Keratinocyte (primary cell): ENCODE data around the gene UCK2. TPM values are rescaled to one million over a fixed set of nuclear protein-coding genes. Genes with fewer than 3 reads are reported as not detected.

ENCODE experiments used
- DNase-seq: peaks from one replicate; pipeline ENCODE4 v3.0.0-alpha.2; 2011; ENCODE audit warnings: low read depth, missing footprints, low spot score
- FAIRE-seq: peaks from 2 replicates; lab custom pipeline; 2011; peaks lifted over from hg19 to GRCh38; lab: Jason Lieb, UNC
- H2AFZ ChIP-seq: 2 replicates; pipeline ENCODE4 v1.6.0; 2012; ENCODE audit warnings: low read length, control low read depth, inconsistent platforms; ENCODE audit not compliant: control insufficient read depth
- H3K27ac ChIP-seq: 2 replicates; pipeline ENCODE4 v1.5.1; 2011; ENCODE audit warnings: low read length; ENCODE audit not compliant: control insufficient read depth, insufficient read depth
- H3K27me3 ChIP-seq: 3 replicates; pipeline ENCODE4 v1.6.0; 2011; ENCODE audit warnings: low read length; ENCODE audit not compliant: control insufficient read depth, insufficient read depth; ENCODE audit errors: extremely low read depth
- H3K36me3 ChIP-seq, 2 experiments: 2 replicates in 1 of 2; 3 replicates in 1 of 2; pipeline ENCODE4 v1.5.1; 2011; ENCODE audit warnings: low read length in 2 of 2, mild to moderate bottlenecking in 1 of 2; ENCODE audit not compliant: control insufficient read depth in 2 of 2, insufficient read depth in 2 of 2; ENCODE audit errors: extremely low read depth in 1 of 2
- H3K4me1 ChIP-seq: 3 replicates; pipeline ENCODE4 v1.5.1; 2011; ENCODE audit warnings: low read length; ENCODE audit not compliant: control insufficient read depth, insufficient read depth; ENCODE audit errors: extremely low read depth
- H3K4me2 ChIP-seq: 3 replicates; pipeline ENCODE4 v1.6.0; 2011; ENCODE audit warnings: low read depth, low read length; ENCODE audit not compliant: control insufficient read depth, insufficient read depth; ENCODE audit errors: extremely low read depth
- H3K4me3 ChIP-seq, 3 experiments: fragments of 200-600 bp in 1 of 3; sonication (generic) in 1 of 3; 2 replicates in 2 of 3; 3 replicates in 1 of 3; pipeline ENCODE4 v1.5.1; 2011 to 2016; ENCODE audit warnings: low read length in 3 of 3, mild to moderate bottlenecking in 3 of 3, control low read depth in 2 of 3, inconsistent platforms in 1 of 3, low read depth in 1 of 3, mixed read lengths in 1 of 3, mixed run types in 1 of 3, moderate library complexity in 1 of 3; ENCODE audit not compliant: control insufficient read depth in 2 of 3, insufficient read depth in 2 of 3; ENCODE audit errors: extremely low read depth in 1 of 3
- H3K79me2 ChIP-seq: 2 replicates; pipeline ENCODE4 v1.6.0; 2012; ENCODE audit warnings: low read length; ENCODE audit not compliant: control insufficient read depth, insufficient read depth
- H3K9ac ChIP-seq: 3 replicates; pipeline ENCODE4 v1.6.0; 2011; ENCODE audit warnings: low read length; ENCODE audit not compliant: control insufficient read depth, insufficient read depth; ENCODE audit errors: extremely low read depth
- H3K9me1 ChIP-seq: 3 replicates; pipeline ENCODE4 v1.6.0; 2011; ENCODE audit warnings: low read length; ENCODE audit not compliant: control insufficient read depth, insufficient read depth; ENCODE audit errors: extremely low read depth
- H3K9me3 ChIP-seq: 2 replicates; pipeline ENCODE4 v1.5.1; 2012; ENCODE audit warnings: low read depth, low read length; ENCODE audit not compliant: control insufficient read depth
- H4K20me1 ChIP-seq: 3 replicates; pipeline ENCODE4 v1.6.0; 2011; ENCODE audit warnings: low read length; ENCODE audit not compliant: control insufficient read depth, insufficient read depth; ENCODE audit errors: extremely low read depth
- EZH2 ChIP-seq: IDR thresholded peaks from one replicate; pipeline ENCODE4 v1.6.1; 2012; ENCODE audit warnings: inconsistent platforms, mild to moderate bottlenecking, low read length, moderate library complexity
- dilution Hi-C: fragments of 300-500 bp; cut with MboI; formaldehyde crosslinking; loops from one replicate; pipeline ENCODE4 v1.7.0; 2020; ENCODE audit warnings: low sequenced_read_pairs; ENCODE audit not compliant: extremely low pct_ligation_motif_present
- polyA plus RNA-seq, 5 experiments: library from polyadenylated mRNA; depleted of rRNA in 3 of 5; stranded (reverse) in 3 of 5; stranded (forward) in 1 of 5; unstranded in 1 of 5; fragments of >200 nt; gene quantifications; 1 replicate in 1 of 5; 2 replicates in 3 of 5; 3 replicates in 1 of 5; pipeline versions ENCODE4 v1.2.1 to v1.2.3, GENCODE V29; 2011 to 2012; ENCODE audit warnings: missing spikeins in 2 of 5, low read depth in 1 of 5, low replicate concordance in 1 of 5
- TF ChIP-seq, protein P1 (sequence below), 3 experiments: IDR thresholded peaks in 1 of 3; conservative IDR thresholded peaks in 1 of 3; optimal IDR thresholded peaks in 1 of 3; 2 replicates in 2 of 3; 3 replicates in 1 of 3; pipeline versions ENCODE3 to v1.5.1; 2011; ENCODE audit warnings: low read length in 3 of 3, mild to moderate bottlenecking in 3 of 3, moderate library complexity in 2 of 3, control low read depth in 1 of 3, inconsistent platforms in 1 of 3; ENCODE audit not compliant: insufficient read depth in 2 of 3; ENCODE audit errors: extremely low read depth in 1 of 3

UCK2 gene
- polyA plus RNA-seq, 1 donor (not counting 4 experiments of a cell fraction or from before 2014, with no cell fraction given): 71.9 TPM

DNA sequence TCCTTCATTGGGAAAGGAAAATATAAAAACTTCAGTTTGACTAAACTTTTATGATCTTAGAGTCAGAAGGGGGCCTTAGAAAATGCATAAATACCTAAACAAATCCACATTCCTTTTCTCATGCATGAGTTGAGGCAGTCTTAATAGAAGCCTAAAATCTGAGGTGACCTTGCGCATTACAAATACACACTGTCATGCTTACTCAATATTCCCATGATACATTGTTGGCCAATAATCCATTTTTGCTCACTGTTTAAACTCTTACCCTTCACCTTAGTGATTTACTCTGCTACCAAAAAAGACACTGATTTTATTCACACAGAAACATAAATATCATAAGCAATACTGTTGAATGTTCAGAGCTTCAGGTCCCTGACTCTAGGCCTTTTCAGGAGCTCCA lies 39.7 kb upstream of the UCK2 start:
- H4K20me1 ChIP-seq: no peaks in the 10 kb centered on the region
- no peak overlapping the region for H3K4me2 ChIP-seq
- H3K27me3 ChIP-seq: no peaks in the 10 kb centered on the region
- DNase-seq (no peak), FAIRE-seq (no peak)
- H3K9me1 ChIP-seq: no peaks in the 10 kb centered on the region
- TF ChIP-seq, protein P1, sequence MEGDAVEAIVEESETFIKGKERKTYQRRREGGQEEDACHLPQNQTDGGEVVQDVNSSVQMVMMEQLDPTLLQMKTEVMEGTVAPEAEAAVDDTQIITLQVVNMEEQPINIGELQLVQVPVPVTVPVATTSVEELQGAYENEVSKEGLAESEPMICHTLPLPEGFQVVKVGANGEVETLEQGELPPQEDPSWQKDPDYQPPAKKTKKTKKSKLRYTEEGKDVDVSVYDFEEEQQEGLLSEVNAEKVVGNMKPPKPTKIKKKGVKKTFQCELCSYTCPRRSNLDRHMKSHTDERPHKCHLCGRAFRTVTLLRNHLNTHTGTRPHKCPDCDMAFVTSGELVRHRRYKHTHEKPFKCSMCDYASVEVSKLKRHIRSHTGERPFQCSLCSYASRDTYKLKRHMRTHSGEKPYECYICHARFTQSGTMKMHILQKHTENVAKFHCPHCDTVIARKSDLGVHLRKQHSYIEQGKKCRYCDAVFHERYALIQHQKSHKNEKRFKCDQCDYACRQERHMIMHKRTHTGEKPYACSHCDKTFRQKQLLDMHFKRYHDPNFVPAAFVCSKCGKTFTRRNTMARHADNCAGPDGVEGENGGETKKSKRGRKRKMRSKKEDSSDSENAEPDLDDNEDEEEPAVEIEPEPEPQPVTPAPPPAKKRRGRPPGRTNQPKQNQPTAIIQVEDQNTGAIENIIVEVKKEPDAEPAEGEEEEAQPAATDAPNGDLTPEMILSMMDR (optimal IDR thresholded peaks at IDR 0.05 in 1 of 3, IDR thresholded peaks at IDR 0.05 in 1 of 3, conservative IDR thresholded peaks at IDR 0.05 in 1 of 3; ENCODE audit: extremely low read depth in 1 of 3, insufficient read depth in 2 of 3, low read length in 3 of 3): no peak
- TF ChIP-seq EZH2: no peak
- dilution Hi-C loops: no loop called here
- no peaks in the 10 kb centered on the region for H3K4me1 ChIP-seq
- H3K9ac ChIP-seq: no peak overlapping the region
- H3K9me3 ChIP-seq: no peaks in the 10 kb centered on the region
- no peak overlapping the region for H3K4me3 ChIP-seq
- H3K36me3 ChIP-seq: no peaks in the 10 kb centered on the region
- H2AFZ ChIP-seq: no peak overlapping the region
- H3K27ac ChIP-seq: no peak overlapping the region
- no peaks in the 10 kb centered on the region for H3K79me2 ChIP-seq

DNA sequence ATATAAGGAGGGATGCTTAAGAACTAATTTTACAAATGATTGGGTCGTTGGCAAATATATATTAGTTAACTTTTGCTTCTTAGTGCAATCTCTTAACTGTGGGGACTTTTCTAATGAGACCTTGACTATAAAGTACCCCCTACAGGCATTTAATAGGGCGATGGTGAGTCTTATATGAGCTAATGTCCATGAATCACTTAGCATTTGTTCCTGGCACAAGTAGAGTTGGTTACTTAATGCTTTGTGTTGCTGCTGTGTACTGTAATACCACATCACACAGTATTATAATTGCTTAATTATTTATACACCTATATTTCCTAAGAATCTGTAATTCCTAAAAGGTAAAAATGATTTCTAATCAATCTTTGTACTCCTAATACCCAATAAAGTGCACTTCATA lies 33.5 kb upstream of the UCK2 start:
- H3K4me1 ChIP-seq: no peaks in the 10 kb centered on the region
- no peaks in the 10 kb centered on the region for H3K36me3 ChIP-seq
- H3K27ac ChIP-seq: no peak overlapping the region
- H3K4me2 ChIP-seq: no peak overlapping the region
- FAIRE-seq (no peak), DNase-seq (no peak)
- no peak for TF ChIP-seq EZH2
- TF ChIP-seq, protein P1 (optimal IDR thresholded peaks at IDR 0.05 in 1 of 3, IDR thresholded peaks at IDR 0.05 in 1 of 3, conservative IDR thresholded peaks at IDR 0.05 in 1 of 3; ENCODE audit: extremely low read depth in 1 of 3, insufficient read depth in 2 of 3, low read length in 3 of 3): no peak
- no peak overlapping the region for H3K9ac ChIP-seq
- no peaks in the 10 kb centered on the region for H4K20me1 ChIP-seq
- H3K9me1 ChIP-seq: no peaks in the 10 kb centered on the region
- H3K4me3 ChIP-seq: no peak overlapping the region
- no peaks in the 10 kb centered on the region for H3K27me3 ChIP-seq
- no peak overlapping the region for H2AFZ ChIP-seq
- dilution Hi-C loops: no loop called here
- H3K9me3 ChIP-seq: no peaks in the 10 kb centered on the region
- no peaks in the 10 kb centered on the region for H3K79me2 ChIP-seq
